GM18951 (cell line): ENCODE data around the gene FERMT2.

Source experiments
- POLR2A ChIP-seq: IDR thresholded peaks from 4 replicates; pipeline ENCODE4 v1.6.1; 2011; ENCODE audit warnings: mild to moderate bottlenecking; ENCODE audit not compliant: insufficient read length, insufficient read depth; ENCODE audit errors: extremely low read depth
- in situ Hi-C: fragments of 300-500 bp; cut with MboI; formaldehyde crosslinking; loops from one replicate; pipeline ENCODE4 v1.12.0; 2022; ENCODE audit warnings: low sequenced_read_pairs, mixed read lengths, inconsistent platforms; ENCODE audit not compliant: unreplicated experiment

FERMT2 gene, protein sequence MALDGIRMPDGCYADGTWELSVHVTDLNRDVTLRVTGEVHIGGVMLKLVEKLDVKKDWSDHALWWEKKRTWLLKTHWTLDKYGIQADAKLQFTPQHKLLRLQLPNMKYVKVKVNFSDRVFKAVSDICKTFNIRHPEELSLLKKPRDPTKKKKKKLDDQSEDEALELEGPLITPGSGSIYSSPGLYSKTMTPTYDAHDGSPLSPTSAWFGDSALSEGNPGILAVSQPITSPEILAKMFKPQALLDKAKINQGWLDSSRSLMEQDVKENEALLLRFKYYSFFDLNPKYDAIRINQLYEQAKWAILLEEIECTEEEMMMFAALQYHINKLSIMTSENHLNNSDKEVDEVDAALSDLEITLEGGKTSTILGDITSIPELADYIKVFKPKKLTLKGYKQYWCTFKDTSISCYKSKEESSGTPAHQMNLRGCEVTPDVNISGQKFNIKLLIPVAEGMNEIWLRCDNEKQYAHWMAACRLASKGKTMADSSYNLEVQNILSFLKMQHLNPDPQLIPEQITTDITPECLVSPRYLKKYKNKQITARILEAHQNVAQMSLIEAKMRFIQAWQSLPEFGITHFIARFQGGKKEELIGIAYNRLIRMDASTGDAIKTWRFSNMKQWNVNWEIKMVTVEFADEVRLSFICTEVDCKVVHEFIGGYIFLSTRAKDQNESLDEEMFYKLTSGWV

DNA sequence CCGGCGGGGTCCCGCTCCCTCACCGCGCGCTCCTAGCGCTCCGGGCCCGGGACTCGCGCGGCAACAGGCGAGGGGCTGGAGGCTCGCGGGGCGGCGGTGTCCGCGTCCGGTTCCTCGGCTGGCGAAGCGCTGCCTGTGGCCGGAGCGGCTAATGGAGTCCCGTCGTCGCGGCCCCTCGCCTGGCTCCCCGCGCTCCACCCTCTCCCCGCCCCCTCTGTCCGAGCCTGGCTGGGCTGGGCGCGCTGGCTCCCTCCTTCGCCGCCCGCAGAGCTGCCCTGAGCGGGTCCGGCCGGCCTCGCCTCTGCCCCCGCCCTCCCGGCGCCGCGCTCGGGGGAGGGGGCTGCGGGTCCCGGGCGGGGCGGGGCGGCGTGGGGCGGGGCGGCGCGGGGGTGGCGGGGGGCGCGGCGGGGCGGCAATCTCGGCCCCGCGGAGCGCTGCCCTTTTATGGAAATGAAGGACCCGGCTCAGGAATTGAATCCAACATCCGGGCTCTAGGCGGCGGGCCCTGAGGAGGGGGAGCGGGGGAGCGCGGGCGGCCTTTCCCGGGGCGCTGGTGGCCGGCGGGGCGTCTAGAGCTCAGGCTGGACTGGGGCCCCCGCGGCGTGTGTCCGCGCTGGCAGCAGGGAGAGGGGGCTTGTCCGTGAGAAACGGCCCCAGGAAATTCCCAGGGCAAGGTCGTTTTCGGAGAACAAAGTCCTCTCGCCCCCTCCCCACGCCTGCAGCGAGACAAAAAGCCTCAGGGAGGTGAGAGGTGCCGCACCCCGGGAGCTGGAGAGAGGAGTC, at the start of gene FERMT2:
Gene FERMT2 (minus strand): TSS at position 153 of the 783 bp plus-strand sequence. CDS start 482 bp downstream, outside the sequence.
- in situ Hi-C loops = loop anchor here (10.0 to 25.0 kb wide), 2 partner anchors 126 to 664 kb away; no protein-coding TSS in a partner anchor
- no peak for TF ChIP-seq POLR2A

DNA sequence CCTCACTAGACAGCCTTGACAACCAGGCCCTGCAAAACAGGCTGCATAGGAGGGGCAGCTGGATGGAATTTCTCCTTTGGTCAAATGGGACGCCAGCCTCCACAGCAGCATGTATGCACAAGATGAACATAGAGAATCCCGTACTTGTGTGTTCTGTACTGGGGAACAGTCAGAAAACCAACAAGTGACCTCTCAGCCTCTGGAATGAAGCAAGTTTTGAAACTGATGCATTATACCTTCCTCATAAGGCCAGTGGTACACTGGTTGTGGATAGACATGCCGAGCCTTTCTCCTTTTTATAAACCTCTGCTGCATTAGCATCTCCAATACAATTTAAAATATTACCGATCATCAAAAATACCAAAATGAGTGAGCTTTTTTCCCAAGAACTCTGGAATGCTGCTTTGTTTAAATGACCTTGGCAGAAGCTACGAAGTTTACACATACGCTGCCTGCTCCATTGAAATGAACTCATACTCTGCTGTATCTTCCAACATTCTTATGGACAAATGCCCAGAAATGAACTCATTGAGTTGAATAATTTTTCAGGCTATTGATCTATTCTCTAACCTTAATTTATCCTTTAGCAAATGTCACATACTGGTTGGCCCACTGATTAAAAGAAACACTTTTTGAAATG, 47.6 kb upstream of the FERMT2 start:
- in situ Hi-C loops = no loop called here
- no peak for TF ChIP-seq POLR2A

DNA sequence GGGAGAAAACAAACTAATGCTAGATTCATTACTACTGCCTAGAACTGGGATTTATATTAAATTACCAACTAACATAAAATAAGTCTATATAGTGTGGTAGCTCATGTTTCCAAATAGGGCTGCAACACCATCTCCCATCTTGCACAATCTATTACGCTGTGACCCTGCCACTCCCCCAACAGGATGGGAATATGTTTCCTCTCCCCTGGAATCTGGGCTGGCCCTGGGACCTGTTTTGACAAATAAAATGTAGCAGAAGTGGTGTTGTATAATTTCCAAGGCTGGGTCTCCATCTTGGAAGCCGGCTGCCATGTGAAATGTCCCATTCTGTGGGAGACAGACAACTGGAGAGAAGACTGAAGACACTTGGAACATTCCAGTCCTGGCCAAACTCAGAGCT, 45.6 kb upstream of the FERMT2 start:
- no peak for TF ChIP-seq POLR2A
- in situ Hi-C loops = no loop called here

DNA sequence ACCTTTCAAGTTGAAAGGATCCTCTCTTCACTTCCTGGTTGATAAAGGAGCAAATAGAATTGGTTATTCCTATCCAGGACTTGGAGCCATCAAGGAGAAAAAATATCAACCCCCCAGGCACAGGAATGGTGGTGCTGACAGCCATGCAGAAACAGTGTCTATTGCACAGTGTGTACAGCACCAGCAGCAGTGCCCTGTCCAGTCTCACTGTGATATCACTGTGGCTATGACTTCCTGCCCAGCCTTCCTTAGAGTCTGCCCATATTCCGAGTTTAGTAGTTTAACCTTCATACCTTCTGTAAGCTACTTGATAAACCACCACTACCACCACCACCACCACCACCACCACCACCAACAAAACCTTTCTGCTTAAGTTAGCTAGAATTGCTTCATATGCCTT, 45.1 kb upstream of the FERMT2 start:
- no peak for TF ChIP-seq POLR2A
- in situ Hi-C loops = no loop called here

DNA sequence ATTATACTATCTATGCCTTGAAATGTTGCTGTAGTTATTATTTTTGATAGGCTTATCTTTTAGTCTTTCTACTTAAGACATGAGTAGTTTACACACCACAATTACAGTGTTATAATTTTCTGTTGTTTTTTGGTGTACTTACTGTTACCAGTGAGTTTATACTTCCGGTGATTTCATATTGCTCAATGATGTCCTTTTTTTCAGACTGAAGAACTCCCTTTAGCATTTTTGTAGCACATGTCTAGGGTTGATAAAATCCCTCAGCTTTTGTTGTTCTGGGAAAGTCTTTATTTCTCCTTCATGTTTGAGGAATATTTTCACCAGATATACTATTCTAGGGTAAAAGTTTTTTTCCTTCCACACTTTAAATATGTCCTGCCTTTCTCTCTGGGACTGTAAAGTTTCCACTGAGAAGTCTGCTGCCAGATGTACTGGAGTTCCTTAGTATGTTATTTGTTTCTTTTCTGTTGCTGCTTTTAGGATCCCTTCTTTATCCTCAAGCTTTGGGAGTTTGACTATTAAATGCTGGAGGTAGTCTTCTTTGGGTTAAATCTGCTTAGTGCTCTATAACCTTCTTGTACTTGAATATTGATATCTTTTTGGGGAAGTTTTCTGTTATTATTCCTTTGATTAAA, 41.5 kb upstream of the FERMT2 start:
- in situ Hi-C loops = no loop called here
- TF ChIP-seq POLR2A = no peak

DNA sequence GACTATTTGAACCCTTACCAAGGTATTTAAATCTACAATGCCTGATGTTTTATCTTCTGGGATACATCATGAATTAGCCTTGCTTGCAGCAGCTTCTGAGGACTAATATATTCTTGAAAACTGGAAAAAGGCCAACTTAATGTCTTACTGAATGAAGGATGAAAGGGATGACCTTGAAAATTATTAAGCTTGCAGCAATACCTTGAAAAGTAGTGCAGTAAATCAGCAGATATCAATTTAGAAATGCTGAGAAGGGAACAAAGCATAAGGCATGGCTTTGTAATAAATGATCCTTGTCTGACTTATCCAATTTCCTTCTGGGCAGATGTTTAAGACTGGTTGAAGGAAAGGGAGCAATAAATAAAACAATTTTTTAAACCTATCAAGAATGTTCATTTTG, 37.3 kb upstream of the FERMT2 start:
- no peak for TF ChIP-seq POLR2A
- in situ Hi-C loops = no loop called here

DNA sequence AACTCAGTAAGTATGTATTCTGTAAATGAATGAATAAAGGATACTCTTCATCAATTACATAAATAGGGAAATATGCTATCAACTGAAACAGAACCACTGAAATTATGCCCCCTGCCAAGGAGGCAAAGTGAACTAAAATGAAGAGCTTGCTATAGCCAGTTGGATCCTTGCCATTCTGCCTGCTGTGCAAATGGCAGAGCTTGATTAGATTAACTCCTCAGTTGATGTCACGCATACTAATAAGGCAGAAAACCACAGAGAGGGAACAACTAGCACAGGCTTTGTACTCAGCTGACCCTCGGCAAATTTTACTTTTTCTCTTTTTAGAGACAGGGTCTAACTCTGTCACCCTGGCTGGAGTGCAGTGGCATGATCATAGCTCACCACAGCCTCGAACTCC, 36.7 kb upstream of the FERMT2 start:
- in situ Hi-C loops = no loop called here
- TF ChIP-seq POLR2A = no peak

DNA sequence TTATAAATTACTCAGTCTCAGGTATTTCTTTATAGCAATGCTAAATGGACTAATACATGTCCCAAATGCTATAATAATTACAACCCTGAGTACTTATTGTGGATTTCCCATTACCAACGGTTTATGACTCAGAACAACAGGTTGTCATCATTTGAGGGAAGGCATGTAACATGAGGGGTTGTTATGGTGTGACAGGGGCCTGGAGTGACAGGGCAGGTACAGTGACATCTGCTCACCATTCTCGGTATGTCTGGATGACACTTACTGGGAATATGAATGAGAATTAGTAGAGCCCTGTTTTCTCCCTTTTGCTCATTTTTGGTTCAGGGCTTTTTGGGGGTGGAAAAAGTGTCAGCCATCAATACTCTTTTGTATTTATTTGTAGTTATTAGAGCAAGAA, 36.2 kb upstream of the FERMT2 start:
- in situ Hi-C loops = no loop called here
- TF ChIP-seq POLR2A = no peak

DNA sequence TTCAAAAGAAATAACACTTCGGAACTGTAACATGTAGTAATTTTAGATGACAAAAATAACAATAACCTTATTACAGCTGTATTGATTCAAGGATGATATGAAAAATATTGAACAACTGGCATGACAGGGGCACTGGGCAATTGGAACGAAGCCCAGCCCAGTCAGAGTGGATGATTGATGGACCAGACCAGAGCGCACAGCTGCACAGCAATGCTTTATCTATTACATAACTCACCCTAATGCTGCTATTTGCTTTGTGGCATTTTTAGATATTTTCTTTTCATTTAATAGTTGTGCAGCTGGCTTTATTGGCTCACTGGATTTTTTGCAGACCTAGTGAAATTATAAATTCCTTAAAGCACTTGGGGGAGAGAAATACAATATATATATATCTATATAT, 26.9 kb upstream of the FERMT2 start:
- in situ Hi-C loops = no loop called here

DNA sequence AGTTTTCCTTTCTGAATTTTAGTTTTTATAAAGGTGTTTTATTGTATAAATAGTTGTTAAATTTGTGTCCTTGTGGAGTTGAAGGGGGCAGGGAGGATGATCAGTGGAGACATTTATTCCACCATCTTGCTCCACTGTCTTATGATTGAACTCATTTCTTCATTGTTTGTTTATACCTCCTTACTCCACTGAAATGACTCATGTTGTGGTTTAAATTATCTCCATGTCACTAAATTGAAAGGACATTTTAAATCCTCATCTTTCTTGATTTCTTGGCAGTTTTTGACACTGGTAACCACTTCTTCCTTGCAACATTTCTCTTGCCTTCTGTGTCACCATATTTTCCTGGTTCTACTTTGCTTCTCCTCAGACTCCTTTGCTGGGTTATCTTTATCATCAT, 23.6 kb upstream of the FERMT2 start:
- in situ Hi-C loops = loop anchor here (25.0 kb wide), 1 partner anchor 687 kb away; no protein-coding TSS in a partner anchor
- TF ChIP-seq POLR2A = no peak

More for the DNA sequence above, 26.9 kb upstream of the FERMT2 start:
- TF ChIP-seq POLR2A = no peak

DNA sequence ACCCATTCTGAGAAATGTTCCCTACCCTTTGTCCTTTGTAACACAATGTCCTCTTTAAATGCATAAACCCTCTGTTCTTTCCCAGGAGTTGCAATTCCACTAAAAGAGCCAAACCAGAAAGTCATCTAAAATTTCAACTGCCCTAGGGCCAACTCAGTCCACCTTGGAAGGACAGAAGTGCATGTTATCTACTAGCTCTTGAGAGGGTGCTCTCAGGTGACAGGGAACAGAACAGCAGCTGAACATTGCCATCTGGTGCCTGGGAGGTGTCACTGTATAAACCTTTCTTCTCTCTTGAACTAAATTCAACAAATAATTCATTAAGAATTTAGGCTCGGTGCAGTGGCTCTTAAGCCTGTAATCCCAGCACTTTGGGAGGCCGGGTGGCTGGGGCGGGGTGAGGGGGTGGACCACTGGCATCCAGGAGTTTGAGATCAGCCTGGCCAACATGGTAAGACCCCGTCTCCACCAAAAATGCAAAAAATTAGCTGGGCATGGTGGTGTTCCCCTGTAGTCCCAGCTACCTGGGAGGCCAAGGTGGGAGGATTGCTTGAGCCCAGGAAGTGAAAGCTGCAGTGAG, 10.3 kb upstream of the FERMT2 start:
- in situ Hi-C loops = loop anchor here (25.0 kb wide), 1 partner anchor 674 kb away; no protein-coding TSS in a partner anchor
- no peak for TF ChIP-seq POLR2A

DNA sequence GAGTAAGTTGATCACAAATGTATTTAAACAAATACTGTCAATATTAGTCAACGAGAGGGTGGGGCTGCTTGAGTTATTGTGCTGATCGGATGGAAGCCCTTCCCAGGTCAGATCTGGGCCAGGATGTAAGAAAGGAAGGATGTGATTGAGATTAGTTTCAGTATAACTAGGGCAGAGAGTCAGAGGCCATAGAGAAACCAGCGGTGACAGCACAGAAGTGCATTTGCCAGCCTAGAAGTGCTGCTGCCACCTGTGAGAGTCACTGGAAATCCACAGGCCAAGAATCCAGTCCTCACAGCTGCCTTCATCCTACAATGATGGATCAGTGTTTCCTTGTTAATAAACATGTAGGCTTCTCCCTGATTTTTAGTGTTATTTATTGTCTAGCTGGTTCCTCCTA, 9.8 kb upstream of the FERMT2 start:
- TF ChIP-seq POLR2A = no peak
- in situ Hi-C loops = loop anchor here (25.0 kb wide), 1 partner anchor 673 kb away; no protein-coding TSS in a partner anchor
